Stimulated activated CD4-positive, alpha-beta T cell treated with anti-CD3 and anti-CD28 coated beads, TNF-alpha, amount 100 ng/mL, for 48 hours (primary cell): ENCODE data around the gene CMTR1.
"Not testable (repeated sequence)": the region's sequence is repeated elsewhere in the genome, so short reads cannot be mapped to it uniquely, and the experiment has no call there.

ENCODE experiments used
- DNase-seq, 3 donors: peaks; one replicate each; pipeline ENCODE4 v3.0.0-alpha.2; 2020; ENCODE audit warnings: low read depth in 3 of 3

CMTR1 gene

GRCh38 chr6:37435373-37435772 is 2.4 kb downstream of the CMTR1 start:
- no peak for DNase-seq

- DNase-seq, result no peak
These were observed 2.8 kb downstream of the CMTR1 start for GRCh38 chr6:37435816-37436215.

- no peak for DNase-seq
These were observed 5.9 kb downstream of the CMTR1 start for GRCh38 chr6:37438930-37439329.

GRCh38 chr6:37441651-37442050 is 8.6 kb downstream of the CMTR1 start:
- no peak for DNase-seq

- no peak for DNase-seq
These were observed 9.6 kb downstream of the CMTR1 start for GRCh38 chr6:37442416-37443215.

- DNase-seq, result not testable (repeated sequence)
These were observed 10.2 kb downstream of the CMTR1 start for GRCh38 chr6:37443216-37443542.

DNA sequence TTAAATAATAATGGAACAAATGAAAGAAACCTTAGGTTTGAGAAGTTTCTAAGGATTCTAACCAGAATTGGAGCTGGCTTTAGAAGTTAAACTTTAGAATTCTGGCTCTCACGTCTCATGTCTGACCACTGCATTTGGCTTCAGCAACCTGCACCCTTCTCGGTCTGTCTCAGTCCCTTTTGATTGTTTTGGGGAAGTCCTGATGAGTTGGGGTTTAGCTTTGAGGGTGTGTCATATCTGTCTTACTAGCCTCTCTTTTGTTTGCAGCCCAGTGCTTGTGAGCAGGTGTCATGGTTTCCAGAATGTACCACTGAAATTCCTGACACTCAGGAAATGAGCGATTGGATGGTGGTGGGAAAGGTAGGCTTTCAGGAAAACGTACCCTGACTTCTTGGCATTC is 17.0 kb downstream of the CMTR1 start:
- no peak for DNase-seq

DNA sequence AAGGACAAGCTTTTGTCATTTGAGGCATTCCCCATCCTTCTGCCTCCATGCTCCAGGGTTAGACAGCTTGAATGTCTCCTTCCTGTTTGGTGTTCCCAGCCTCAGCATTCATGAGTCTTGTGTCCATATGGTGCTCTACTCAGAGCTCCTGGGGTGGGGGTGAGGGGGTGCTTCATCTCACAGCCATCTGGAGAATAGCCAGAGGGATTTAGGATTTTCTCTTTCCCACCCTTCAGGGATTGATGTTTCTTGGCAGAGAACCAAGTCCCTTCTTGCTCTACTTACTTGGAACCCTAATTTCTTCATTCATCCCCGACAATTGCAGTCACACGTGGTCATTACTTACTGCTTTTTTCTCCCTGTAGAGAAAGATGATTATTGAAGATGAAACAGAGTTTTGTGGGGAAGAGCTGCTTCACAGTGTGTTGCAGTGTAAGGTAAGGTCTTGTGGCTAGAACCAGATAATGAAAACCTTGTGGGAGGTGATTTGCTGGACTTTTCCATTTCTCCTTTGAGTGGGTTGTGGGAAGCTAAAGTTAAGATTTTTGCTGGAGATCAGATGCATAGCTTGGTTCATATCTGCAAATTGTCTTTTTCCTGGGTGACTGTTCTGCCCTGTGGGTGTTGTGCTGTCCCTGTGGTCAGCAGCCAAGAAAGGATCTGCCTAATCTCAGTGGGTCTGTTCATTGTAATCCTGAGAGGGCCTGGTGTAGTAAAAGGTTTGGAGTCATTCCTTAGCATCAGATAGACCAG is 18.6 kb downstream of the CMTR1 start:
- no peak for DNase-seq

- no peak for DNase-seq
These were observed 19.5 kb downstream of the CMTR1 start for GRCh38 chr6:37452522-37452921.

- DNase-seq, result no peak
These were observed 21.6 kb downstream of the CMTR1 start for GRCh38 chr6:37454420-37455140.

- no peak for DNase-seq
These were observed 23.1 kb downstream of the CMTR1 start for GRCh38 chr6:37456126-37456525.

GRCh38 chr6:37456816-37457560 is 24.0 kb downstream of the CMTR1 start:
- DNase-seq, result no peak

GRCh38 chr6:37459981-37460800 is 27.2 kb downstream of the CMTR1 start:
- DNase-seq, result no peak

DNA sequence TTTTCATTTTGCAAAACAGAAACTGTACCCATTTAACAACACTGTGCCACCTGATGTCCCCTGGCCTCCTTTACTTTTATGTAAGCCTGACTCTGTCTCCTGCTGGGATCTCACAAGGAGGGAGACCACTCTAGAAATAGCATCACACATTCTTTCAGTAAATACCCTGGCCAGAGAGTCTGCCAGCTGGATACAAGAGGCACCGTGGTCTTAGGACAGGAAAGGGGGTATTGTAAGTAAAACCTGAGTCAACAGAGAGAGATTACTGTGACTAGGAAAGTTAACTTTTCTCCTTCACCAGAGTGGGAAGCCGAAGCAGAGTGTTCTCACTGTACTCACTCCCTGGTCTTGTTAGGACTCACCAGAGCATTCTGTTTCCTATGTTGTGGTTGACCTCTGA is 27.8 kb downstream of the CMTR1 start:
- no peak for DNase-seq

GRCh38 chr6:37463110-37463509 is 30.1 kb downstream of the CMTR1 start:
- DNase-seq, result no peak

GRCh38 chr6:37467718-37468117 is 34.7 kb downstream of the CMTR1 start:
- no peak for DNase-seq

DNA sequence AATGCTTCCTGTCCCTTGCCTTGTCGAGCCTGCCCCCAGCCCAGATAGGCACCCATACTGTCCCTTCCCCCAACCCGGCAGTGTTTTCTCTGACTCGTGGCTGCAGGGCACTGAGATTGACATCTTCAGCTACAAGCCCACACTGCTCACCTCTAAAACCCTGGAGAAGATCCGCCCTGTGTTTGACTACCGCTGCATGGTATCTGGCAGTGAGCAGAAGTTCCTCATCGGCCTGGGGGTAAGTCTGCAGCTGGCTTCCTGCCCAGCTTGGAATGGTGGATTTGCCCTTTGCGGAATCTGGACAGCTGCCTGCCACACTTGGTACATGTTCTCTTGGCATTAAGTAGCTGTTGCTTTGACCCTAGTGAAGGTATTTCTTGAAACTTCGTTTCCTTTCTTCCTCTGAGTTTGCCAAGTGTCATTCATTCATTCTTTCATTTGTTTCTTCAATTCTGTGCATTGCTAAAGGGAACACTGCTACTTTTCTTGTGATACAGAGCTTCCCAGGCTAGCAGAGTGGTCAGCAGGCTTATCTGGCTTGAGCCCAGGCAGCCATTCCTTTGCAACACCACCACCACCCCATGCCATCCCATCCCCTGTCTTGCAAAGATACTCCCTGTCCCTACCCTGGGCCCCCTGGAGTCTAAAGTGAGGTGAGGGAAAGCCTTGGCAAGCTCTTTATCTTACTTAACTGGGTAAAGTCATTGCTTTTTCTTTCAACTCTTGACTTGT is 40.5 kb downstream of the CMTR1 start:
- DNase-seq, result no peak

- no peak for DNase-seq
These were observed 41.3 kb downstream of the CMTR1 start for GRCh38 chr6:37474316-37474715.

- DNase-seq, result no peak
These were observed 44.2 kb downstream of the CMTR1 start for GRCh38 chr6:37477191-37477590.

DNA sequence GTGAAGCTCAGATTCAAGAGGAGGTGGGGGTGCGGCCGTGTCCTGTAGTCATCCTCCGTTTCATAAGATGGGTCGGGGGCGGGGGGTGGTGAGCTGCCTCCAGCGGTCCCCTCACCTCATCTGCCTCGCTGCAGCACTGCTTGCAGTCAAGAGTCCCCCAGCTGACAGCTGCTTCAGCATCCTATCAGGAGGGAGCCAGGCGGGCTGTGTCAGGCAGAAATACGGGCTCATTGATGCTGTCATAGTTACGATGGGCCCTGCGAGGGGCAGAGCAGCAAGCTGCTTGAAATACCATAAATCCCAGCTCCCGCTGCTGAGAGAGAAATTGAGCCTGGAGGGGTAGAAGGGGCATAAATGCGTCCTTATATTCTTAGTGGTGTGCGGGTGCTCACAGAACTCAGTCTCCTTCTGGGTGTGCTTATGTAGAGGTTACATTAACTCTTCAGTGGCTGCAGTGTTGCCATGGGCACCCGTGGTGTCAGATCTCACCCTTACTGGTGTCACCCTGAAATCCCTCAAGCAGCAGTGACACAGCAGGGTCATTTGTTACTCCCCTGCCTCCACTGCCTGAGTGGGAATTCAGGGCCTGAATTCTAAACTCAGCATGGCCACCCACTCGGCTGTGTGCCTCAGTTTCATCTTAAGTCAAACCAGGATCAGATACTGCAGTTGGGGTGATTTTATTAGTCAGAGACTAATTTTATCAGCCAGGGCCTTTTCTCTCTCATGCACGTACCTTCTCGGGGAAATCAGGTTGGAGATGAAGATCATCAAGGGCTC is 44.8 kb downstream of the CMTR1 start:
- DNase-seq, result no peak
